Measurements from ENCODE around the gene LILRB3.
"Not testable (repeated sequence)": the region's sequence is repeated elsewhere in the genome, so short reads cannot be mapped to it uniquely, and the experiment has no call there.

Gene LILRB3

GRCh38 chr19:54242646-54243045 lies 19.8 kb upstream of the LILRB3 start, which contains the start of gene LILRA6:
Gene LILRA6, minus strand, starts transcription at chr19:54242790.
- DNase-seq (ENCODE audit: low read depth) = not testable (repeated sequence)

- not testable (repeated sequence) for DNase-seq (ENCODE audit: low read depth)
Observed at GRCh38 chr19:54242234-54242633, 19.4 kb upstream of the LILRB3 start.

DNA sequence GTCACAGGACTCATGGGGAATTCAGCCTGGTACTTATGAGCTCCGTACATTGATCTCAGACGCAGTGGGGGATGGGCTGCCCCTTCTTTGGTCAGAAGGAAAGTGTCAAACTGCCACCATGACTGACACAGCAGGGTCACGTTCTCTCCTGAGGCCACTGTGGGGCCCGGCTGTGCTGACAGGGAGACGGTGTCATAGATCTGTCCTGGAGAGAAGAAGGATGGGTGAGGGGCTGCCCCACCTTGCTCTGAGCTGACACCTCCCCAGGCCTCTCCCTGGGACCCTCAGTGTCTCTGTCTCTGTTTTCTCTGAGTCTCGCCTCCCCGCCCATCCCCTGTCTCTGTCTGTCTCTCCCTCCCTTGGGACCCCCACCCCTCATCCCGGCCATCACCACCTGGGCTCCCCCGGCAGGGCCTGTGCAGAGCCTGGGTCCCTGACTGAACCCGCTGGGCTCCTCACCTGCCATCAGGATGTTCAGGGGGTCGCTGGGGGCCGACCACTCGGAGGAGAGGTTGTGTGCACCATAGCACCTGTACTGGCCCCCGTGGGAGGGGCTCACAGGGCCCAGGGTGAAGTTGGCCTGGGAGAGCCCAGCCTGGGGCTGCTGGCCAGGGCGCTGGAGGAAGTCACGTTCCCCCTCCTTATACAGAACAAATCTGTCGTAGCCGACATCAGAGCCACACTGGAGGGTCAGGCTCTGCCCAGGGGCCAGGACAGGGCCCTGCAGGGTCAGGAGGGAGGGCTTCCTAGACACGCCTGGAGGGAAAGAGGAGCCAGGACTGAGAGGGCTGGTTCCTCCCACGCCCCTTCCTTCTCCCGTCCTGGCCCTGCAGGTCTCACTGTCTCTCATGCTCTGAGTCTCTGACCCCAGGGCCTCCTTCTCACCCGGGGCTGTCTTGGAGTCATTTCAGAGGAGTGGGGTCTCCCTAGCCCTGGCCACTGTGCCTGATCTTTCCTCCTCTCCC lies 17.8 kb upstream of the LILRB3 start:
- DNase-seq (ENCODE audit: low read depth) = not testable (repeated sequence)

- not testable (repeated sequence) for DNase-seq (ENCODE audit: low read depth)
Observed at GRCh38 chr19:54239491-54240371, 16.9 kb upstream of the LILRB3 start.

- DNase-seq (ENCODE audit: low read depth) = no peak
Observed at GRCh38 chr19:54233941-54234340, 11.1 kb upstream of the LILRB3 start.

DNA sequence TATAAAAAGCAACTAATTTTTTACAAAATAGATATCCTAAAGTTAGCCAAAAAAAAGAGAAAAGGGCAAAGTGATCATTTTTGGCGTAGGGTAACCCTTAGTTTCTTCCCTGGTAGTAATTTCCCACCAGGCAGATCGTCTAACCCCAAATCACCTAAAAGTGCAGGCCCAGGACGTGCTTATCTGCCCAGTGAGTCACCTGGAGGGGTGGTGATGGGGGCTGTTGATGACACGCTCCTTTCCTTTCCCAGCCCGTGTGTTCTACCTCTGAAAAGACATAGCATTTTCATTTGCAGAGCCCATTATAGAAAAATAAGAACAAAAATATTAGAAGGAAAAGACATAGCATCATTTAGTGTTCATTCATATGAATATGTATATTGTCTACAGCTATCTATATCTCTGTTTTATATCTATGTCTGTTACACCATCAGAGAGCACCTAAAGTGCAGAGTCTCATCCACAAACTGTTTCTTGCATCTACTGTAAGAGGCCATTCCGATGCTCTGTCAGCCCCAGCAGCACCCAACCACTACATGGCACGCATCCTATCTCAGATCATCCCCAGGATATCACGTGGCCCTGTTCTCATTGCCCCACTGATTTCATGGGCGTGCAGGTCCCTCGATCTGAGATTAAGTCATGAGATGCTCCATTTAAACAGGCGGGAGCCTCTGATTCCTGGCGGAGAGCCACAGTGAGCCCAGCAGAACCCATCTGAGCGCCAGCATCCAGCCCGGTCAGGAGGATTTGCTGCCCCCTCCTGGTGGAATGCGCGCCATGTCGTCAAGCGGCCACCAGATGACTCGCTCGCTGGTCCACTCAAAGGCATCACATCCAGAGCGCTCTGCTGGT lies 8.5 kb upstream of the LILRB3 start:
- DNase-seq (ENCODE audit: low read depth) = peak; percentile 85

DNA sequence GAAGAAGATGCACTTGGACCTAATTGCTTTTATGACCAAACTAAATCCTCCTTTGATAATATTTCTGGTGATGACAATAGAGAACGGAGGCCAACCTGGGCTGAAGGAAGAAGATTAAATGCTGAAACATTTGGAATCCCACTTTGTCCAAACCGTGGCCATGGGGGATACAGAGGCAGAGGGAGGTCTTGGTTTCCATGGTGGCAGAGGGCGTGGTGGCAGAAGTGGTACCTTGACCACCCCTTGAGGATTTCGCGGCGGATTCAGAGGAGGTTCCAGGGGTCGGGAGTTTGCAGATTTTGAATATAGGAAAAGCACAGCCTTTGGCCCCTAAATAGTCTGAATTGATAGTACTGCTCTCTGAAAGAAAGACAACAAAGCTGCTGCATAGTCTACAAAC lies 7.2 kb upstream of the LILRB3 start:
- DNase-seq (ENCODE audit: low read depth) = no peak

DNA sequence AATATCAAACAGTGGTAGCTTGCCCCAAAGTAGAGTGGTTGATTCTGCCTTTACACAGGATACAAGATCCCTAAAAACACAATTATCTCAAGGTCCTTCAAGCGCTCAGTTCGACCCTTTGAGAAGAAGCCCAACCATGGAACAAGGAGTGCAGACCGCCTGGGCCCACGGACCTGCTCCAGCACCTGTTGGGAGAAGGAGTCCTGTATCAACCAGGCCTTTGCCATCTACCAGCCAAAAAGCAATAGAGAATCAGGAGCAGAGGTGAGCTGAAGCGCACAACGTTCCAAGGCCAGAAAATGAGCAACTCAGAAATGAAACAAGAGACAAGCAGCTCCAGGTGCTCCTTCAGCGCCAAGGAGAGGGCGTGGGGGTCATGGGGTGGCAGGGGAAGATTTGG lies 6.3 kb upstream of the LILRB3 start:
- no peak for DNase-seq (ENCODE audit: low read depth)

DNA sequence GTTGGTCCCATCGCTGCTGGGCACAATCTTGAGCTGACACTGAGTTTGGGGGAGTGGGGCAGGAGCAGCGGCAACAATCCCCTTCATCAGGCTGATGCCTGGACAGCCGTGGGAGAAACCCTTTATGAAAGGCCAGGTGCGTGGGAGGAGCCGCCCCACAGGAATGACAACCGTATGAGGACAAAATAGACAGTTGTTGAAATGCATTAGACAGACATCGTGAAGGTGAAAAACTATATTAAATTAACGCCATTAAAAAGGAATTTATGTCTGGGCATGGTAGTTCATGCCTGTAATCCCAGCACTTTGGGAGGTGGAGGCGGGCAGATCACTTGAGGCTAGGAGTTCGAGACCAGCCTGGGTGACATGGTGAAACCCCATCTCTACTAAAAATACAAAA lies 1.8 kb upstream of the LILRB3 start:
- DNase-seq (ENCODE audit: low read depth) = not testable (repeated sequence)

DNA sequence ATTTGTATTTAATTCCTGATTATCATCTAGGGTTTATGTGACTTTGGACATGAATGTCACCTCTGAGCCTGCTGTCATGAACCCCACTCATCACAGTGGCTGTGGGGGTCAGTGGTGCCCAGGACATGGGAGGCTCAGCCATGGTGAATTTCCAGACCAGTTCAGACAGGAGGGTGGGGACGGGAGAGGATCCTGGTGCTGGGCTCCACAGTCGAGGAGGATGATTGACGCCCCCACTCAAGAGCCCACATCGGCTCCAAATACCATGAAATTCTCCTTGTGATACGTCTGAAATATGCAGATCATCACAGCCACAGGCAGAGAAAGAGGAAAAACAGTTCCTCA lies 1.1 kb upstream of the LILRB3 start:
- not testable (repeated sequence) for DNase-seq (ENCODE audit: low read depth)

- not testable (repeated sequence) for DNase-seq (ENCODE audit: low read depth)
Observed at GRCh38 chr19:54223277-54223936, 600 bp upstream of the LILRB3 start.

DNA sequence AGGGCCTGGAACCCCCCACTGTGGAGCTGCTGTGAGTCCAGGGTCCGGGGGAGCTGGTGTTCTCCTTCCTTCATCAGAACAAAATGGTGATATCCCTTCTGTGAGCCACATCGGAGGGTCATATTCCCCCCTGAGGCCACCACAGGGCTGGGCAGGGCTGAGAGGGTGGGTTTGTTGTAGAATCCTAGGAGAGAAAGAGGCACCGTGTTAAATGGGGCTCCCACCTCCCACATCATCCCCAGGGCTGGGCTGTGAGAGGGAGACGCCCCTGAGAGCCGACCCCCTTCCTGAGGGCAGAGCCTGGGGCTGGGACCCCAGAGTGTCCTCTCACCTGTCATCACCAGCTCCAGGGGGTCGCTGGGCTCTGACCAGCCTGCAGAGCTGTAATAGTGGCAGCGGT lies 860 bp downstream of the LILRB3 start:
- not testable (repeated sequence) for DNase-seq (ENCODE audit: low read depth)

- not testable (repeated sequence) for DNase-seq (ENCODE audit: low read depth)
Observed at GRCh38 chr19:54219702-54220101, 3.1 kb downstream of the LILRB3 start.

GRCh38 chr19:54218960-54219661 lies 3.7 kb downstream of the LILRB3 start:
- DNase-seq (ENCODE audit: low read depth) = no peak

DNA sequence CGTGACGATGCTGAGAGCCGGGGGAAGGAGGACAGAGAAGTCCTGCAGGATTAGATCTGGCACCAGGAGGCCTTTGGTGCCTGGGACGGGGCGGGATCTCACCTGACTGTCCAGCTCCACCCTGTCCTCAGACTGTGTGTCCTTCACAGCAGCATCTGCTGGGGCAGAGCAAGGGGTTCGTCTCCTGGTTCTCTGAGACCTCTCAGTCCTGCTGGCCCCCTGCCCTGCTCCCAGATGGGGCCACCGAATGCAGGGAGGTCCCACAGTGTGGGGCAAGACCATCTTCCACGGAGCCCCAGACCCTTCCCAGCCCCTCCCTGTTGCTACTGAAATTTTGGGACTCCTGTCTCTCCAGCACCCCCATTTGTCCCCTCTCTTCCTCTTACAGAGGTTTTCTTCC lies 4.5 kb downstream of the LILRB3 start:
- no peak for DNase-seq (ENCODE audit: low read depth)

- DNase-seq (ENCODE audit: low read depth) = not testable (repeated sequence)
Observed at GRCh38 chr19:54217517-54218247, 5.1 kb downstream of the LILRB3 start.

GRCh38 chr19:54216869-54217268 lies 5.9 kb downstream of the LILRB3 start:
- DNase-seq (ENCODE audit: low read depth) = no peak

- not testable (repeated sequence) for DNase-seq (ENCODE audit: low read depth)
Observed at GRCh38 chr19:54214734-54215133, 8.1 kb downstream of the LILRB3 start.

- not testable (repeated sequence) for DNase-seq (ENCODE audit: low read depth)
Observed at GRCh38 chr19:54214217-54214616, 8.6 kb downstream of the LILRB3 start.

DNA sequence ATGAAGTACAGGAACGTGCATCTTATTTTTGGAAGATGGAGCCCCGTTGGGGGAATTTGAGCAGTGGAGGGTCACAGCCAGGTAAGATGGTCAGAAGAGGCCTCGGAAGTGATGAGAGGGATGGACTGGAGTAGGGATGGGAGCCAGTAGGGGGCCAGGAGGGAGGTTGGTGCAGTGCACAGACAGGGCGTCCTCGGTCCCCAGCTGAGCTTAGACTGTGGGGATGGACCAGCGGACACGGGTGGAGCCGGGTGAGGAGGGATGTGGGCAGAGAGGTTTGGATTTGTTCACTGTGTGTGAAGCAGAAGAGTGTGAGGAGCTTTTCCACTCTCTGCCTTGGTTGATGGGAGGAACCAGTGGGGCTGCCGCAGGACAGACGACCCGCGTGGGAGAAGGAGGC lies 11.6 kb downstream of the LILRB3 start:
- DNase-seq (ENCODE audit: low read depth) = no peak
